T1000 (cell line): ENCODE data around the gene E2F7.

Experiments used
- DNase-seq: peaks from one replicate; lab custom pipeline; 2025; ENCODE audit warnings: mixed read lengths; lab: John Stamatoyannopoulos, UW

E2F7 gene

DNA sequence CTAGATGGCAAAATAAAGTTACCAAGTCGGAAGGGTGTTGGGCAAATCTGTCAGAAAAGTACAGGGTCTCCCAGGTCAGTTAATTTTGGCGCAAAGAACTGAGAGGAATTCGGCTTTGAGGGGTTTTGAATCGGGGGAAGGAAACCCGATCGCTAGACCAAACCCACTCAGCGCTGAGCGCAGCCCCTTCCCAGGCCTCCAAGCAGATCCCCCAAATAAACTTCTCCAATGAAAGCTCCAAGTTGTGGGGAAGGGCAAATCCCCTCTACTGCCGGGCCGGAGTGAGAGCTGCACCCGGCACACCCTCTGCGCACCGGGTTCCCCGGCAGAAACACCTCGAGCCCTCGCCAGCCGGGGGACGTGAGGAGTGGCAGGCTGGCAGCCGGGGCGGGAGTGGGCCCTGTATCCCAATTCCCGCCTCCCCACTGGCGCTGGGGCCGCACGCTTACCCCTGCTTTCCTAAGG, 441 bp downstream of the E2F7 start:
- DNase-seq: no peak

DNA sequence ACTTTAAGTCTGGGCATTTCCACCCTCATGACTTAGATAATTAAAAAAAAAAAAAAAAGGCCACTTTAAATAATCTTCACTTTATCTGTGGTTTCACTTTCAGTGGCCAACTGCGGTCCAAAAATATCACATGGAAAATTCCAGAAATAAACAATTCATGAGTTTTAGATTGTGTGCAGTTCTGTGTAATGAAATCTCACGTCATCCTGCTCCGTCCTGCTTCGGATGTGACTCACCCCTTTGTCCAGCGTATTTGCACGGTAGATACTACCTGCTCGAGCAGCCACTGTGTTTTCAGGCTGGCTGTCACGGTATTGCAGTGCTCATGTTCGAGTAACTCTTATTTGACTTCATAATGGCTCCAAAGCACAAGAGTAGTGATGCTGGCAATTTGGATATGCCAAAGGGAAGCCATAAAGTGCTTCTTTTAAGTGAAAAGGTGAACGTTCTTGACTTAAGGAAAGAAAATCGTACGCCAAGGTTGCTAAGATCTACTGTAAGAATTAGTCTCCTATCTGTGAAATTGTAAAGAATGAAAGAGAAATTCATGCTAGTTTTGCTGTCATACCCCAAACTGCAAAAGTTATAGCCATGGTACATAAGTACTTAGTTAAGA, 2.4 kb downstream of the E2F7 start:
- peak; percentile 23 for DNase-seq

DNA sequence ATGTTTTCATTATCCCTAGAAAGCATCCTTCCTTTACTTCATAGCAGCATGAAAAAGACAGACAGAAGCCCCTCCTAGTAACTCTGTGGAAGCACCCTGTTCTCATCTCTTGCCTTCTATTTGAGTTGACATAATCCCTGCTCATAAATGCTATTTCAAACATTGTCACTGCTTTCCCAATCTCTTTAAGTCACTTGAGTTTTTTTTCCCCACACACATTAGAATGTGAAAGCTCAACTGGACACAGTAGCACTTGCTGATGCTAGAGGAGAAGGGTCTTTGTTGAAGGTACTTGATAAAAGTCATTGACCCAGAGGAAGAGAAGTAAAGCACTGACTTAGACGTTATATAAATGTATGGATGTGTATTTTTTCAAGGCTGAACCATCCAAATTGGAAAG, 3.0 kb downstream of the E2F7 start:
- DNase-seq: no peak

DNA sequence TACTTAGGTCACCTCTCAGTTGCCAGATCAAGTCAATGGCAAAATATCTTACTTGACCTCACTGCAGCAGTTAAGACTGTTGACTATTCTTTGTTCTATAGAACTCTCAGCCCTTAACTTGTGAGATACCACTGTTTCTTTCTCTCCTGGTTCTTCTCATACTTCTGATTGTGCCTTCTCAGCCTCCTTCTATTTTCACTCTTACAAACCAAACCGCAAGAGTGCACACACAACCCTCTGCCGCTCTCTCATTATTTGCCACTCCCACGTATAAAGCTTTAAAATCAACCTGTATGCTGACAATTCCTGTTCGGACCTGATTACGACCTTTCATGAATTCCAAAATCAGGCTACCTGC, 4.5 kb downstream of the E2F7 start:
- no peak for DNase-seq

DNA sequence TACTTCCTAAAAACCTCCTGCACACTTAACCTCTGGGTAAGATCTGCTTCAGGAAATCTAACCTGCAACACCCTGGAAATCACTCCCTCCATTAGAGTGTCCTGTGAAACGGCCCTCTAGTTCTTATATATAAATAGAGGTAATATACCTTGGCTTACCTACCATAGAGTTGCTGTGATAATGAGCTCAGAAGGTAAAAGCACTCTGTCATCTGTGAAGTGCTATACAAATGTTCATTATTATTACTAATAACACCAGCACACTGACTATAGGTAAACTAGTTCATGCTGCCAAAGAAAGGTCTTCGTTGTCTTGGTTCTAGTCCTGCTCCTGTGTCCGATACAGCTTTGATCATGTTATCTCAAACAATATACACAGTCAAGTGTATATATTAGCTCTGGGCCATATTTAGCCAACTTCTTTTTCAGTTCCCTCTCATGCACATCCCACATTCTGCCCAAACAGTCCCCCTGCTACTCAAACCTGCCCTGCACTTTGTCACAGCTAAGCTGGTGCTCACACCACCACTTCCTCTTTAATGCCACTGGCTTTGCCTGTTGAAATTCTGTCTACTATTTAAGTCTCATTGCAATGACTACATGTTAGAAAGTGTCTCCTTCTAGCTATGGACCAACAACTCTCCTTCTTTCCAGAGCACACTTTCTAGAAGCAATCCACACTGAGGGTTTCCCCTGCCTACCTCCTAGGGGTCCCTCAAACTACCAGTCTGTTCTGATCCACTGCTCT, 5.1 kb downstream of the E2F7 start:
- no peak for DNase-seq

DNA sequence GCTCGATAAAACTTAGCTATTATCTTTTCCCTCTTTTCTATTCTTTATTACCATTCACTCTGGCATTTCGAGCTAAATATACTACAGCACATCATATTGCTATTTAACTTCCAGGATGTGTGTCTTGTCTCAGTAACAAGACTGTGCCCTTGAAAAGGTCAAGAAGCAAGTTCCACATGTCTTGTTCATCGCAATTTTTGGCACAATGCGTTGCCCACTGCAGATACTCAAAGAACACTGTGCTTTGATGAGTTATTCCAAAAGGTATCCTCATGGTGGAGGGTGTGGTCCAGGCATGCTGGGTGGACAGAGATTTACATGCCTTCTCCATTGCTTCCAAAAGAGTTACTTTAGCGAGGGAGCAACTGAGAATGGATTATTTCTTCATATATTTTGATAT, 6.6 kb downstream of the E2F7 start:
- DNase-seq: no peak

DNA sequence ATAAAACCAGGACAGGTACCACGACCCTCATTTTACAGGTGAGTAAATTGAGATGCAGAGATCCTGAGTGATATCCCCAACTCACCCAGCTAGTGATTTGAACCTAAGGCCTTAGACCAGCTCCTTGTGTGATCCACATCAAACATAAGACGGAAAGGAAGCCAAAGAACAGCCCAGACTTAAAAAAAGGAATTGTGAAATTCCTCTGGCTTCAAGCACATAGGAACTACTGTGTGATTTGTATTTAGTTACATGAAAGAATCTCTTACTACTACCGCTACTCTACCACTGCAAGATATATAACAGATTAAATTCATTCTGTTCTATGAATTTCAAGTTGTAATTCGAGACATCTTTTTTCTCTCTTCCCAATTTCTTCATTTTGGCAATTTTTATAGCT, 10.5 kb downstream of the E2F7 start:
- DNase-seq: no peak

DNA sequence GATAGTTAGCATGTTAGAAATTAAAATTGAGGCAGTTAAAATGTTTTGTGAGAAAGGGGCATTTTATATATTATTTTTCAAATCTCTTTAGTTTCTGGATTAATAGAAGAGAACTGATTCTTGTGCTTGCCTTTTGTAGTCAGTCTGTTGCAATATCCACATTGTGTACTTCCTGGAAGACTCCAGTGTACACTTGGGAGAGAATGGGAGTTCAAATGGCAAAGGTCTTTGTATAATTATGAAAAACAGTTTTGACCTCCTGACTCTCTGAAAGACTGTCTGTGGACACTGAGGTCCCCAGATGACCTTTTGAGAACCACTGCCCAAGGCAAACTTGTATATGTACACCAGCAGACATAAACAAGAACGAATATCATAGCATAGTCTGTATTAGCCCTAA, 12.1 kb downstream of the E2F7 start:
- DNase-seq: no peak

DNA sequence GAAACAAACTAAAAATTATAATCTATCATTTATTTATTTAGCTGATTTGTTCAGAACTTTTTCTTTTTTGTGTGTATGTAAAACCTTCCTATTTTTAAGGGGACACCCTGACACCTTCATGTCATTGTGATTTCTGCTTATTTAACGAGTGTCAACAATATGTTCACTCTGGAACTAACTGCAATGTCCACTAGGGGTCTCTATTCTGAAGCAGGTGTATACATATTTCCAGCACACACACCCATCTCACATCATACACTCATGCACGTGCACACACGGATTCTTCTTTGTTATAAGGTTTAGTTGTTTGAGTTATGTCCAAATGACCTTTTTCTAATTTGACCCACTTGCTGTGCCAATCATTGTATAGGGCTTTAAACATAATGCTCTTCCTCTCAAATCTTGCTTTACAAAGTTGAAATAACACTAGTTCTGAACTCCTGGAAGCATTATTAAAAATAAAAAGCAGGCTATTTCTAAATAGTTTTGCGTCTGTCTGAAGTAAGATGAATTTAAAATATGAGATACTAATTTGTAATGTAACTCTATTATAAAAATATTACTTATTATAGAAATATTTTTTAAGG, 15.5 kb downstream of the E2F7 start:
- no peak for DNase-seq

DNA sequence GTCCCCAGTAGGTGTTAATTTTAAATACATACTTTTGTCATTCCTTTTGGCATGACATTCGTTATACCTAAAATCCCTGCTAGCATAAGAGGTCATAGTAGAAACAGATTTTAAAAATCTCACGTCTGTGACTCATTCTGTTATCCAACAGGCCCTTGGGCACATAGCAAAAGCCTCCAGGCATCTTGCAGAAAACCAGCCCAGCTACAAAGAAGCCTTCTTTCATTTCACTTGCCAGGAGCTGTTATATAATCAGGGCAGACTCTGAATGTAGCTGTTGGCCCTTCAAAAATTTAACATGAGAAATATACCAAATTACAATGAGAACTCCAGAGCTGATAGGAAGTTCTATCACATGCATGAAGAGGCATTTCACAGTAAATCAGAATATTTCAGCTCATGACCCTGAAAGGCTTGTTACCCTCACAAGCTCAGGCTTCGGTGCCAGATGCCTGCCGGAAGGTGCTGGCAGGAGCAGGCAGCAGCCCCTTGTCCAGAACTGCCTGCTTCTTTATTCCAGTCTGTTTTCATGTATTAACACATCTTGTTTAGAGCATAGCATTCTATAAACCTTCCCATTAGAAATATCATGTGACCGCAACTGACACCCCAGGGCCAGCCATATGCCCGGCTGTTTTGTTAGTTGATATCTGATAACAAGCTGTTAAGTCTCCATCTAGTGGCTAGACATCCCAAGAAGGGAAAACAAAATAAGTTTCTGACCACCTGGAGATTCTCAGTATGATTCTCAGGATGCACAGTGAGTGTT, 17.8 kb downstream of the E2F7 start:
- DNase-seq: no peak

DNA sequence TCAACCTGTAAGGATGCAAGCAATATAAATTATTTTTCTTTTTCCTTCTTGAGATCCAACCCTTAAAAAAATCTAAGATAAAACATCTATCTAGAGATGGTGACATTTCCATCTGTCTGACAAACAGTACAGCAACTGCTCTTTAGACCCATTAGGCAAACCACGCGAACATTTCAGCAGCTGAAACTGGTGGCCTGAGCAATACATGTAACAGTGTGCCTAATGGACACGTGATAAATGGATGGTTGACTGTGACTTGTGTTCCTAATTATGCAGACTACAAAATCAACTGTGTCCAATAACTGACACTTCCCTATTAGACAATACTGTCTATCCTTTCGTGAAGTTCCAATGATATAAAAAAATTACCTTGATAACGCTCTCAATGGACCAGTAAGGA, 18.9 kb downstream of the E2F7 start:
- no peak for DNase-seq

DNA sequence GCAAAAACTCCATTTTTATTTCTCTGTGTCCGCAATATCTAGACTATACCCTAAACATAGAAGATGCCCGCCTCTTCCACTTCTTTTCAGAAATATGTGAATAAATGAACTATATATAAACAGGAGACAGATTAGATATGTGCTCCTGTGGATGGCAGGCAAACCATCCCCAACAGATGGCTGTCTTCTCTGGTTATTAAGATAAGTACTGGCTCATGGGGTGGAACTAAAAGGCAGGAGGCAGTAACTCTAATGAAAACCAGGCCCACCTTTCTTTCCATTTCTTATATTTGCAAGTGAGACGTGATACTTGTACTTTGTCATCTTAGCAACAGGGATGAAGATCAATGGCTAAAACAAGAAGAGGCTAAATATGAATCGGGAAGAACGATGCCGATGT, 20.2 kb downstream of the E2F7 start:
- DNase-seq: no peak

DNA sequence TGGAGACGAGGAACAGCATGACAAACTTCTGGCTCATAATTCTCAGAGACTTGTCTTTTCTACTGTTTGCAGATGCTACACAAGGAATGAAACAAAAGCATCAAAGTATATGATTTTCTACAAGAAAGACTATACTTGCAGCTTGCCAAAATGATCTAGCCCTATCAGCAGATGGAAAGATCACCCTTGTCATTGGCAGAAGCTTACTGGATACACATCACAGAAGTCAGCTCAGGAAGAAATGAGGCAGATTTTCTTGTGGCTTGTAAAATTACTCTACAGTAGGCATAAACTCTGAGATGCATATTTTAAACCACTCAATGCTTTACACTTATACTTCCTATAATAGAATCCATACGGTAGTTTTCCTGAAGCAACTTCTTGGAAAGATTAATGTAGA, 20.6 kb downstream of the E2F7 start:
- DNase-seq: no peak

DNA sequence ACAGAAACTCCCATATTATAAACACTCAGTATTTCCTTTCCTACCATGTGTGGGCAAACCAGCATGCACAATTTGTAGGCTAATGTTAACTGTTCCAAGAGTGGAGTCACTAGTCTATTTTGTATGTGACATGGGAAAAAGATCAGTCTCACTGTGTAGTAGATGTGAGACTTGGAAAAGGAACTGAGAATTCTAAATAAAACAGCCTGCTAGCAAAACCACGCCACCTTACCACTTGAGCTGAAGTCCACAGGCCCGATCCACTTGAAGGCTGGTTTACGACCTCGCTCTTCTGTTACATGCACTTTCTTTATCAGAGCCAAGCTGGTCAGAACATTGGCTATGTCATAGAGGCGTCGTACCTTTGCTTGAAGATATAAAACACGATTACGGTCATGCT, 22.5 kb downstream of the E2F7 start:
- DNase-seq: no peak

DNA sequence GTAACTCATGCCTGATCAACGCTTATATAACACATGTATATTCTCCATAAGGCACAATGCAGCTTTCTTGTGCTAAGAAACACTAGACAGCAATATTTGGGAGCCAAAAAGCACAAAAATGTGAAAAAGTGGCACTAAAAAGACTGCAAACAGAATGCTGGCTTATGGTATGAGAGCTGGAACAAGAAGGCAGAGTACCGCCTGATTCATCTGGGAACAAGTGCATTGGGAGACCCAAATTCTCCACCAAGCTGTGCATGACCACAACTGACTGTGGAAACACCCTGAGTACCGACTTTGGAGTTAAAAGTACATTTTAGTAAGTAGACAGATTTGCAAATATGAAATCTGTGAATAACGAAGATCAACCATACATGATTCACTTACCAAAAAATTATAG, 25.1 kb downstream of the E2F7 start:
- DNase-seq: no peak

DNA sequence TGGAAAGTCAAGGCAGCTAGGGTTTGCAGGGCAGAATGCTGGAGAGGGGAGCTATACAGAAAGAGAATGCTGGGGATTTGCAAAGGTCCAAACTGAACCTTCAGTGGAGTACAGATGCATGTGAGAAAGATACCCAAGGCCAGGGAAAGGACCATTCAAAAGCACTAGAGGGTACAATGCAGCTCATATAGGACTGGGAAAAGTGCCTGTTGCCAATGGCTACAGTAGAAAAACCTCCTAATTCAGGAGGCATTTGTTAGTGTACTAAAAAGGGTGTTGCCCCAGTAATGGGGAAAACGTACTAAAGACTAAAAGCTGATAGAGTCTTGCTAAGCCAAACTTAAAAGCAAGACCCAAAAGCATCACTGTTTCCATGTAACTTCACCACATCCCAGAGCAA, 30.1 kb downstream of the E2F7 start:
- DNase-seq: no peak

DNA sequence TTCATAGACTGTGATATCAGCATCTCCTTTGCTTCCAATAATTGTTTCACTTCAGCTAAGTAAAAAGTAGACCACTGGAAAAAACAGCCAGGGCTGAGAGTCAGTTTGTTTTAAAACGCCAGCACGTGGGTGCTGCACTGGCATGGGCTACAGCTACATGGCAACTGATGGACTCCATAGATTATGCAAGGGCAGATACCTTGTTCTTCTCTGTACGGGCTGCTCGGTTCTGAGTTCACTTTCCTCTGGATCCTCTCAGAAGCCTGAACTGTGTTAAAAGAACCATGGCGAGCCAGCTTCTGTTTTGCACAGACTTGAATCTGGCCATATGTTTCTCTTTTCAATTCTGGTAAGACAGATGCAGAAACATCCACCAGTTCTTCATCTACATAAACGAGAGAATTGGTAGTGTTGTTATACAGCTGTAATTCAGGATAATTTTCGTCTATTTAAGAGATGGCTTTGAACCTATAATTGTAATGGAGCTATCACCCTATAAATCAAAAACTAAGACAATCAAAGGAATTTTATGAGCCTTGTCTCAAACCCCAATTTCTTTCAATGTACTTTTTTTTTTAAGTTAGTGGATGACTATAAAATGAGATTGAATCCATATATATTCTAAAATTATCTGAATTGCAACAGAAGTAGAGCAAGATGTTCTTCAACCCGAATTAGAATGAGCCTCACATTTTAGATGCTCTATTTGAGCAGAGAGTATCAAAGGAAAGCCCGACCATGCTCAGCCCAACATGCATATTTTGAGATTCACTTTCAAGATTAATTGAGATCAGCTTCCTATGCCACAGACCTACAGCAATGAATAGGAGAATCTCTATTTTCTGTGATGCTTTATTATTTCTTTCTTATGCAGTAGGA, 31.5 kb downstream of the E2F7 start:
- DNase-seq: no peak

DNA sequence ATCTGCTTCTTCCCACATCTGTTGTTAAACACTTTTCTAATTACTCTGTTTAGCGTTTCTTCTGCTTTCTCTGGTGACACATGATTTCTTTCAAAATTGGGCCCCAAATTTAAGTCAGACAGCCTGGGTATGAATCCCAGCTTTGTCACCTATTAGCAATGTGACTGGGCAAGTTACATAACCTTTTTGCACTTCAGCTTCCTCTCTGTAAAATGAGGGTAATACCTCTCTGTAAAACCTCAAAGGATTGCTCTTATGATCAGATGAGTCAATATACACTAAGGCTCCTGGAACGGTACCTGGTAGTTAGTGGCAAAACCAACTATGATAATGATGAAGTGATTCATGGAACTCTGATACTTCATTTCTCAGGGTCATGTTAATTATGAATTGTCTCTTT, 33.0 kb downstream of the E2F7 start:
- no peak for DNase-seq

DNA sequence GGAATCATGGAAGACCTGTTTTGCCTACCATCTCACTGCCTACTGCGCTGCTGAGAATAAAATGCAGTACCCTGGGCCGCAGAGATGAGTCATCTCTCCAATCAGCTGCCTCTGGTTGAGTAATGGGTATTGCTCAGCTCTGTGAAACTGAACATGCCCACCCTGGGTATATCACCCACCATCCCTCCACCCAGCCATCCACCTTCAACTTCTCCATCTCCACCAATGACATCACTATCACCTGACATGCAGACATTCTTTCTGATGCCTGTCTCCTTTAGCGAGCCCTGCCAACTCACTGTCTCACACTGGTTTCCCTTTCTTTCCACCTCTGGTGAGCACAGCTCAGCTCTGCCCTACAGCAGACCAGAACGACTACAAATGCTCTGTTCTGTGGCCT, 33.6 kb downstream of the E2F7 start:
- DNase-seq: peak; percentile 20

DNA sequence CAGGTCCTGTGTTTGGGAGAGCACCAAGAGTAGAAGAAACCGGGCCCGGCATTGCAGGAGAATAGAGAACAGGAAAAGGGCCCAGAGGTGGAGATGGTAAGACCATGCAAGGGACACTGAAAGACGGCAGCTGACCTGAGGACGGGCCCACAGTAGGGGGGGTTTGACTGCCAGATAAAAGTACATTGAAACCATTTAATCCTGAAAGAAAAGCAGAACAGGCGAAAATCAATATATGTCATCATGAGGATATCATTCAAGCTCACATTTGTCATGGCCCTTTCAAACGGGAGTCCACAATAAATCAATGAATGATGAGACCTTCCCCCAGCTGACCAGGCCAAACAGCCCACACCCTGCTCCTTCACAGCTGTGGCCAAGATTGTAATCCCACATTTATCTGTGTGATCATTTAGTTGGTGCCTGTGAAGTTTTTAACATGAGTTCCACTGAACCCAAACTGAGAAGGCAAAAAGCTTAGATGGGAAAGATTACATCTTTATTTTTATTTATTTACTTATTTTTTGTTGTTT, 39.5 kb downstream of the E2F7 start:
- no peak for DNase-seq

DNA sequence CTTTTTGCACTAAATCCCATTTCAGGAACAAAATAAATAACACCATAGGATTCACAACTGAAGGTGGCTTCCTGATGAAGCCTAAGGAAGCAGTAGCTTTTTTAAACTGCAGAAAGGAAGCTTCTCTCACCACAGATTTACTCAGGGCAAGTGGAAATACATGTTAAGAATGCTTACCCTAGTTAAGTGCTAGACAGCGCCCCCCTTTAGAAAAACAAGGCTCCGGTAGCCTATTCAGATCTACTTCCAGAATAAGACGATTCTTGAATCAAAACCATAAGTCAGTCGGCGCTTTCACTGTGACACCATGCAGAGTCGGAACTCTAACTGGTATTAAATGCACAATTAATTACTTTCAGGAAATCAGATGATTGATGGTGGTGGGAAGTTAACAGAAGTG, 41.9 kb downstream of the E2F7 start:
- DNase-seq: no peak

DNA sequence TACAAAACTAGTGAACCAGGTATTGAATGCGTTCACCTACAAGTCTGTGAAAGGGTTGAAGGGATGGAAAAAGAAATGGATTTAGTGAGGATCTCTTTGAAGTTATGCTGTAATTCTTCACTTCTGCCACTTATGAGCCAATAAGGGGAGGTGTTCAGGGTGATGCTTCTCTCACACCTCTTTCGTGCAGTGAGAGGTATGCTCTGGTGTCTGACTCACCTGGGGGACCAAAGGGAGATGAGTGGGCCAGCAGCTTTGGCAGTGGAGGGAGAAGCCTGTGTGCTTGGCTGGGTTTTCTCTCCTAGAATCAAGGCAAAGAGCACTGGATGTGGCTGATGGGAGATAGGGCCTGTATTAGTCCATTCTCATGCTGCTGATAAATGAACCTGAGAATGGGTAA, 45.4 kb downstream of the E2F7 start:
- DNase-seq: no peak
